Measurements from ENCODE around the gene PPARGC1A. TPM values are rescaled to one million over a fixed set of nuclear protein-coding genes. Genes with fewer than 3 reads are reported as not detected.

The PPARGC1A gene
- total and polyA plus RNA-seq, 2 of the 13 experiments (the other 11 are each of a cell fraction or from before 2014, with no cell fraction given), result 20.7 to 37.3 TPM

DNA sequence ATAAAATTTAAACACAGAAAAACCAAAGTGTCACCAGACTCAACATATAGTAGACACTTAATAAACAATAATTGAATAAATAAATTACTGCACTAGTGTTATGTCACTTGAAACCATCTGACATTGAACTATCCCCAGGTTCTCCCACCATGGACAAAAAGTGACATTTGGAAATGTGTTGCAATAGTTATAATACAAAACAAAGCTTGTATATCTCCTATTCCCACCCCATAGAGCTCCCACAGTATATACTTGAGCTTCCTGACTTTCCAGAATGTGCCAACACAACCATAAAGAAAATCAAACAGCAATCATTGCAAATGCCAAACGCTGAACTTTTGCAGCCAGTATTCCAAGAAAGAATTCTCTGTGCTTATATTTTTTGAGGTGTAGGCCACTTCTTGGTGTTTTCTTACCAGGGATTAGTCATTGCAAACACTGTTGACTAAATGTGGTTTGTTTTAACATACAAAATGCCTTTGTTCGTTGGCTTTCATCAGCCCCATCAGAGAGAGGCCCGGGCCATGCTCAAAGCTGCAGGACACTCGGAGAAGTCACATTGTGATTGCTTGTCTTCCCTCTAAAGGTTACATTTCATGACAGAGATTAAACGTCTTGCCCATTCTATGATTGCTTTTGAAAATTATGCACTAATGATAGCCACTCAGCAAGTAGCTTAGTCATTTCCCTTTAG lies 33.8 kb downstream of the PPARGC1A start (continued):
- TF ChIP-seq, protein P1, sequence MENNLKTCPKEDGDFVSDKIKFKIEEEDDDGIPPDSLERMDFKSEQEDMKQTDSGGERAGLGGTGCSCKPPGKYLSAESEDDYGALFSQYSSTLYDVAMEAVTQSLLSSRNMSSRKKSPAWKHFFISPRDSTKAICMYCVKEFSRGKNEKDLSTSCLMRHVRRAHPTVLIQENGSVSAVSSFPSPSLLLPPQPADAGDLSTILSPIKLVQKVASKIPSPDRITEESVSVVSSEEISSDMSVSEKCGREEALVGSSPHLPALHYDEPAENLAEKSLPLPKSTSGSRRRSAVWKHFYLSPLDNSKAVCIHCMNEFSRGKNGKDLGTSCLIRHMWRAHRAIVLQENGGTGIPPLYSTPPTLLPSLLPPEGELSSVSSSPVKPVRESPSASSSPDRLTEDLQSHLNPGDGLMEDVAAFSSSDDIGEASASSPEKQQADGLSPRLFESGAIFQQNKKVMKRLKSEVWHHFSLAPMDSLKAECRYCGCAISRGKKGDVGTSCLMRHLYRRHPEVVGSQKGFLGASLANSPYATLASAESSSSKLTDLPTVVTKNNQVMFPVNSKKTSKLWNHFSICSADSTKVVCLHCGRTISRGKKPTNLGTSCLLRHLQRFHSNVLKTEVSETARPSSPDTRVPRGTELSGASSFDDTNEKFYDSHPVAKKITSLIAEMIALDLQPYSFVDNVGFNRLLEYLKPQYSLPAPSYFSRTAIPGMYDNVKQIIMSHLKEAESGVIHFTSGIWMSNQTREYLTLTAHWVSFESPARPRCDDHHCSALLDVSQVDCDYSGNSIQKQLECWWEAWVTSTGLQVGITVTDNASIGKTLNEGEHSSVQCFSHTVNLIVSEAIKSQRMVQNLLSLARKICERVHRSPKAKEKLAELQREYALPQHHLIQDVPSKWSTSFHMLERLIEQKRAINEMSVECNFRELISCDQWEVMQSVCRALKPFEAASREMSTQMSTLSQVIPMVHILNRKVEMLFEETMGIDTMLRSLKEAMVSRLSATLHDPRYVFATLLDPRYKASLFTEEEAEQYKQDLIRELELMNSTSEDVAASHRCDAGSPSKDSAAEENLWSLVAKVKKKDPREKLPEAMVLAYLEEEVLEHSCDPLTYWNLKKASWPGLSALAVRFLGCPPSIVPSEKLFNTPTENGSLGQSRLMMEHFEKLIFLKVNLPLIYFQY (CRISPR knock-in tag; IDR thresholded peaks at IDR 0.05; ENCODE audit: borderline replicate concordance), result no peak
- TF ChIP-seq CAMTA2 (CRISPR knock-in tag; IDR thresholded peaks at IDR 0.05; ENCODE audit: borderline replicate concordance) (no peak), ARID5B (CRISPR knock-in tag; IDR thresholded peaks at IDR 0.05) (peak; percentile 76), BCL6 (CRISPR knock-in tag; IDR thresholded peaks at IDR 0.05) (peak; percentile 42; the same call in 1 of the 2 replicates), NFE2 (CRISPR knock-in tag; IDR thresholded peaks at IDR 0.05) (no peak), ZNF878 (CRISPR knock-in tag; IDR thresholded peaks at IDR 0.05) (no peak), MXI1 (IDR thresholded peaks at IDR 0.05; ENCODE audit: borderline replicate concordance, low read depth, low read length) (0 out of 3 replicates have a peak, but pooled peaks have one; percentile 13), TCF7 (IDR thresholded peaks at IDR 0.05; ENCODE audit: low read depth) (peak; percentile 88), CEBPG (CRISPR knock-in tag; IDR thresholded peaks at IDR 0.05) (0 out of 2 replicates have a peak, but pooled peaks have one; percentile 15), ZNF614 (CRISPR knock-in tag; IDR thresholded peaks at IDR 0.05; ENCODE audit: borderline replicate concordance) (0 out of 2 replicates have a peak, but pooled peaks have one; percentile 20), NFE2L1 (CRISPR knock-in tag; IDR thresholded peaks at IDR 0.05; ENCODE audit: borderline replicate concordance) (no peak), ZNF234 (CRISPR knock-in tag; conservative IDR thresholded peaks at IDR 0.05) (no peak), FOXP1 (IDR thresholded peaks at IDR 0.05) (no peak), FOXP1 (CRISPR knock-in tag; IDR thresholded peaks at IDR 0.05) (peak; percentile 61; the same call in 1 of the 2 replicates), PITX1 (CRISPR knock-in tag; IDR thresholded peaks at IDR 0.05) (0 out of 2 replicates have a peak, but pooled peaks have one; percentile 12), KMT2B (CRISPR knock-in tag; IDR thresholded peaks at IDR 0.05) (no peak), FOXA3 (CRISPR knock-in tag; IDR thresholded peaks at IDR 0.05) (peak; percentile 59), CHD2 (IDR thresholded peaks at IDR 0.05; ENCODE audit: low read depth, low read length) (no peak)
- TF ChIP-seq, protein P2, sequence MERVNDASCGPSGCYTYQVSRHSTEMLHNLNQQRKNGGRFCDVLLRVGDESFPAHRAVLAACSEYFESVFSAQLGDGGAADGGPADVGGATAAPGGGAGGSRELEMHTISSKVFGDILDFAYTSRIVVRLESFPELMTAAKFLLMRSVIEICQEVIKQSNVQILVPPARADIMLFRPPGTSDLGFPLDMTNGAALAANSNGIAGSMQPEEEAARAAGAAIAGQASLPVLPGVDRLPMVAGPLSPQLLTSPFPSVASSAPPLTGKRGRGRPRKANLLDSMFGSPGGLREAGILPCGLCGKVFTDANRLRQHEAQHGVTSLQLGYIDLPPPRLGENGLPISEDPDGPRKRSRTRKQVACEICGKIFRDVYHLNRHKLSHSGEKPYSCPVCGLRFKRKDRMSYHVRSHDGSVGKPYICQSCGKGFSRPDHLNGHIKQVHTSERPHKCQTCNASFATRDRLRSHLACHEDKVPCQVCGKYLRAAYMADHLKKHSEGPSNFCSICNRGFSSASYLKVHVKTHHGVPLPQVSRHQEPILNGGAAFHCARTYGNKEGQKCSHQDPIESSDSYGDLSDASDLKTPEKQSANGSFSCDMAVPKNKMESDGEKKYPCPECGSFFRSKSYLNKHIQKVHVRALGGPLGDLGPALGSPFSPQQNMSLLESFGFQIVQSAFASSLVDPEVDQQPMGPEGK (CRISPR knock-in tag; IDR thresholded peaks at IDR 0.05), result no peak
- TF ChIP-seq, protein P3, sequence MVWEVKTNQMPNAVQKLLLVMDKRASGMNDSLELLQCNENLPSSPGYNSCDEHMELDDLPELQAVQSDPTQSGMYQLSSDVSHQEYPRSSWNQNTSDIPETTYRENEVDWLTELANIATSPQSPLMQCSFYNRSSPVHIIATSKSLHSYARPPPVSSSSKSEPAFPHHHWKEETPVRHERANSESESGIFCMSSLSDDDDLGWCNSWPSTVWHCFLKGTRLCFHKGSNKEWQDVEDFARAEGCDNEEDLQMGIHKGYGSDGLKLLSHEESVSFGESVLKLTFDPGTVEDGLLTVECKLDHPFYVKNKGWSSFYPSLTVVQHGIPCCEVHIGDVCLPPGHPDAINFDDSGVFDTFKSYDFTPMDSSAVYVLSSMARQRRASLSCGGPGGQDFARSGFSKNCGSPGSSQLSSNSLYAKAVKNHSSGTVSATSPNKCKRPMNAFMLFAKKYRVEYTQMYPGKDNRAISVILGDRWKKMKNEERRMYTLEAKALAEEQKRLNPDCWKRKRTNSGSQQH (CRISPR knock-in tag; IDR thresholded peaks at IDR 0.05; ENCODE audit: low read depth), result no peak

Data from HepG2 (cell line).